Kidney (tissue), 14 donors: ENCODE results near the gene FRMD4A. TPM values are rescaled to one million over a fixed set of nuclear protein-coding genes. Genes with fewer than 3 reads are reported as not detected.

Source experiments
- DNase-seq, 5 donors: peaks; one replicate each; pipeline ENCODE4 v3.0.0-alpha.2; 2013 to 2020
- FAIRE-seq: peaks from 2 replicates; lab custom pipeline; 2012; peaks lifted over from hg19 to GRCh38; lab: Jason Lieb, UNC
- H3K27ac ChIP-seq, 2 donors: one replicate each; pipeline ENCODE4 v1.7.0; 2013; ENCODE audit warnings: low read depth in 2 of 2, low read length in 2 of 2, inconsistent platforms in 1 of 2
- H3K27me3 ChIP-seq: one replicate; pipeline ENCODE4 v1.7.1; 2013; ENCODE audit warnings: low read length, inconsistent platforms; ENCODE audit not compliant: control insufficient read depth, insufficient read depth
- H3K36me3 ChIP-seq, 3 donors: one replicate each; pipeline versions ENCODE4 v1.7.0 to v1.7.1; 2013; ENCODE audit warnings: low read length in 3 of 3, control low read depth in 1 of 3, inconsistent platforms in 1 of 3; ENCODE audit not compliant: insufficient read depth in 3 of 3, control insufficient read depth in 2 of 3
- H3K4me1 ChIP-seq, 3 donors: one replicate each; pipeline versions ENCODE4 v1.7.0 to v1.7.1; 2013; ENCODE audit warnings: low read length in 3 of 3, inconsistent platforms in 1 of 3, low read depth in 1 of 3; ENCODE audit not compliant: control insufficient read depth in 2 of 3, insufficient read depth in 2 of 3
- H3K4me3 ChIP-seq, 3 donors: one replicate each; pipeline versions ENCODE4 v1.7.0 to v1.8.1; 2013; ENCODE audit warnings: low read length in 3 of 3, control low read depth in 1 of 3, inconsistent platforms in 1 of 3
- H3K9ac ChIP-seq, 3 donors: one replicate each; pipeline versions ENCODE4 v1.7.0 to v1.7.1; 2013; ENCODE audit warnings: low read length in 3 of 3, control low read depth in 1 of 3, inconsistent platforms in 1 of 3
- H3K9me3 ChIP-seq, 3 donors: one replicate each; pipeline versions ENCODE4 v1.7.0 to v1.7.1; 2013; ENCODE audit warnings: low read length in 3 of 3, control low read depth in 1 of 3, inconsistent platforms in 1 of 3; ENCODE audit not compliant: control insufficient read depth in 2 of 3, insufficient read depth in 1 of 3
- intact Hi-C: fragments of 100-400 bp; cut with DNase I; formaldehyde crosslinking; loops from one replicate; pipeline ENCODE4 v1.11.1; 2022
- polyA plus RNA-seq: library from polyadenylated mRNA; stranded (reverse); fragments of 350-450 nt; fragmentation: Illumina TruSeq; extraction: RNeasy Lipid Tissue Mini Kit (QIAGEN cat#74804); gene quantifications from one replicate; pipeline ENCODE4 v1.2.3, GENCODE V29; 2014; ENCODE audit warnings: low read depth, low replicate concordance; ENCODE audit not compliant: insufficient read depth
- total RNA-seq: library from RNA; stranded (reverse); fragmentation: NEBNext Ultra II Directional; extraction: Animal tissue kit (Norgen Biotek cat#: 25700); gene quantifications from one replicate; pipeline ENCODE4 v1.2.1, GENCODE V29; 2021
- TF ChIP-seq, protein P1 (sequence below): IDR thresholded peaks from 3 replicates; pipeline ENCODE4 v1.5.1; 2012; ENCODE audit warnings: mild to moderate bottlenecking, moderate library complexity, borderline replicate concordance; ENCODE audit not compliant: insufficient read depth; ENCODE audit errors: extremely low read depth
- donor health status: control.
- donor health status: control.
- donor health status: control.
- donor health status: control.
- donor health status: control.
- donor health status: DM: yes; HTN: yes; CAD: no.
- donor health status: Normal renal cell carcinoma (clear cell type).

The FRMD4A gene
- total and polyA plus RNA-seq, 2 donors from 2014 or later: 16.0 to 68.2 TPM

DNA sequence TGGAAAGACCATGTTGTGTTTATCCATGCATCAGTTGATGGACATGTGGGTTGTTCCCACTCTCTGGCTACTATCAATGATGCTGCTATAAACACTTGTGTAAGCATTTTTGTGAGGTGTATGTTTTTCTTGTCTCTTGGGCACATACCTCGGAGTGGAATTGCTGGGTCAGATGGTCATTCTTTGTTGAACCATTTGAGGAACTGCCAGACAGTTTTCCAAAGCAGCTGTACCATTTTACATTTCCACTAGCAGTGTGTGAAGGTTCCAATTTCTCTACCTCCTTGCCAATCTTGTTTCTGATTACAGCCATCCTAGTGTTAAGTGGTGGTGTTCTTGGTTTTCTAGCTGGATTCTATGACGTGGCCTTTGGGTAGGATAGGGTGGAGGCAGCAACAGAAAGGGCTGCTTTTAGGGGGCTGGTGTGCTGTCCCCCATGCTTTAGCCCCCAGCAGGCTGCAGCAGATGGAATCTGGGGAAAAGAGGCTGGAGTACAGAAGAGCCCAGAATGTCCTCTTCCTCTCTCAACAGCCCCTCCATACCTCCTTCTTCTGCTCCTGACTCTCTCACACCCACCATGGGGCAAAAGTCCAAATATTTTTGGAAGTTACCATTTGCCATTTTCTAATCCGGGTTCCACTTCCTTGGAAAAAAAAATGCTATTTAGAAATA lies 352.7 kb downstream of the FRMD4A start:
- TF ChIP-seq, protein P1, sequence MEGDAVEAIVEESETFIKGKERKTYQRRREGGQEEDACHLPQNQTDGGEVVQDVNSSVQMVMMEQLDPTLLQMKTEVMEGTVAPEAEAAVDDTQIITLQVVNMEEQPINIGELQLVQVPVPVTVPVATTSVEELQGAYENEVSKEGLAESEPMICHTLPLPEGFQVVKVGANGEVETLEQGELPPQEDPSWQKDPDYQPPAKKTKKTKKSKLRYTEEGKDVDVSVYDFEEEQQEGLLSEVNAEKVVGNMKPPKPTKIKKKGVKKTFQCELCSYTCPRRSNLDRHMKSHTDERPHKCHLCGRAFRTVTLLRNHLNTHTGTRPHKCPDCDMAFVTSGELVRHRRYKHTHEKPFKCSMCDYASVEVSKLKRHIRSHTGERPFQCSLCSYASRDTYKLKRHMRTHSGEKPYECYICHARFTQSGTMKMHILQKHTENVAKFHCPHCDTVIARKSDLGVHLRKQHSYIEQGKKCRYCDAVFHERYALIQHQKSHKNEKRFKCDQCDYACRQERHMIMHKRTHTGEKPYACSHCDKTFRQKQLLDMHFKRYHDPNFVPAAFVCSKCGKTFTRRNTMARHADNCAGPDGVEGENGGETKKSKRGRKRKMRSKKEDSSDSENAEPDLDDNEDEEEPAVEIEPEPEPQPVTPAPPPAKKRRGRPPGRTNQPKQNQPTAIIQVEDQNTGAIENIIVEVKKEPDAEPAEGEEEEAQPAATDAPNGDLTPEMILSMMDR: no peak
- Histone ChIP-seq H3K9ac (no peak overlapping the region), H3K4me1 (peaks cover 0 to 4% (median 0%) of the 10 kb centered on the region in 3 donors)

DNA sequence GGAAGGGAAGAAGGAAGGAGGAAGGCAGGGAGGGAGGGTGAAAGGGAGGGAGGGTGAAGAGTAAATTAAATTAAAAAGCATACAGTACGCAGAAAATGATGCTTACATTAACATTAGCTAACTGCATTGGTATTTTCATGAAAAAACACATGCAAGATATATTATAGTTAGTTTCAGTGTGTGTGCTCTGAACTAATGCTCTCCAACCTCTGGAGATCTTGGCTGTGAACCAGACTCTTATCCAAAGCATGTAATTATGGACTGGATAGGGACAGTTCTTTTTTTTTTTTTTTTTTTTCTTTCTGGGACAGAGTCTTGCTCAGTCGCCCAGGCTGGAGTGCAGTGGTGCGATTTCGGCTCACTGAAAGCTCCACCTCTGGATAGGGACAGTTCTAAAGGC lies 357.0 kb downstream of the FRMD4A start:
- Histone ChIP-seq H3K27ac (no peak overlapping the region), H3K9ac (no peak overlapping the region), H3K9me3 (no peaks in the 10 kb centered on the region), H3K27me3 (no peaks in the 10 kb centered on the region), H3K4me3 (no peak overlapping the region), H3K36me3 (no peaks in the 10 kb centered on the region), H3K4me1 (peaks cover 0 to 7% (median 0%) of the 10 kb centered on the region in 3 donors)
- TF ChIP-seq, protein P1: no peak
- intact Hi-C loops: no loop called here
- peak in 2 of 5 donors; percentile 64 to 93 for DNase-seq
- no peak for FAIRE-seq

More for the DNA sequence above, 352.7 kb downstream of the FRMD4A start:
- H3K4me3 ChIP-seq: no peak overlapping the region
- H3K27ac ChIP-seq: no peak overlapping the region
- DNase-seq: no peak
- no peaks in the 10 kb centered on the region for H3K27me3 ChIP-seq
- intact Hi-C loops: no loop called here
- H3K9me3 ChIP-seq: no peaks in the 10 kb centered on the region
- H3K36me3 ChIP-seq: no peaks in the 10 kb centered on the region
- FAIRE-seq: no peak

DNA sequence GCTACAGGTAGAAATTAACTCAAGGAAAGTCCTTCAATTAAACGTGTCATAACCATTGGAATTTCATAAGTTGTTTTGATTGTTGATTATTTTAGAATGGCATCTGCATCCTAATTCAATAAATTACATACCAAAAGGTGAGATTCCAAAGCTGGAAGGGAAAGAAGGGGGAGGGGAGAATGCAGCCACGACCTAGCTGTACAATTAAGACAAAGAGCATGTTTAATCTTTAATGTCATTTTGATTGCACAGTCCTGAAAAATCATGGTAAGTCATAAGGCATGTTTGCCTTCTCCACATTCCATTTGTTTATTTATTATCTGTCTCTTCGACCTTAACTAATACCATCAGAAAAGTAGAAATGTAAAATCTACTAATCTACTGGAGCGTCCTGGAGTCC lies 358.1 kb downstream of the FRMD4A start:
- no peaks in the 10 kb centered on the region for H3K27me3 ChIP-seq
- intact Hi-C loops: no loop called here
- H3K4me1 ChIP-seq: peaks cover 0 to 7% (median 0%) of the 10 kb centered on the region in 3 donors
- no peak for FAIRE-seq
- TF ChIP-seq, protein P1: no peak
- H3K9ac ChIP-seq: no peak overlapping the region
- H3K27ac ChIP-seq: no peak overlapping the region
- no peaks in the 10 kb centered on the region for H3K9me3 ChIP-seq
- no peak overlapping the region for H3K4me3 ChIP-seq
- DNase-seq: no peak
- no peaks in the 10 kb centered on the region for H3K36me3 ChIP-seq
